HG03520 (cell line): Measurements from ENCODE around the gene PAFAH1B1.

Experiments
- ATAC-seq: cut with Tn5 transposase; IDR thresholded peaks from one replicate; pipeline ENCODE4 v1.9.1; 2021; ENCODE audit warnings: mild to moderate bottlenecking, moderate library complexity; ENCODE audit not compliant: unreplicated experiment

PAFAH1B1 gene

GRCh38 chr17:2701161-2701995, 107.9 kb downstream of the PAFAH1B1 start:
- ATAC-seq: no peak

DNA sequence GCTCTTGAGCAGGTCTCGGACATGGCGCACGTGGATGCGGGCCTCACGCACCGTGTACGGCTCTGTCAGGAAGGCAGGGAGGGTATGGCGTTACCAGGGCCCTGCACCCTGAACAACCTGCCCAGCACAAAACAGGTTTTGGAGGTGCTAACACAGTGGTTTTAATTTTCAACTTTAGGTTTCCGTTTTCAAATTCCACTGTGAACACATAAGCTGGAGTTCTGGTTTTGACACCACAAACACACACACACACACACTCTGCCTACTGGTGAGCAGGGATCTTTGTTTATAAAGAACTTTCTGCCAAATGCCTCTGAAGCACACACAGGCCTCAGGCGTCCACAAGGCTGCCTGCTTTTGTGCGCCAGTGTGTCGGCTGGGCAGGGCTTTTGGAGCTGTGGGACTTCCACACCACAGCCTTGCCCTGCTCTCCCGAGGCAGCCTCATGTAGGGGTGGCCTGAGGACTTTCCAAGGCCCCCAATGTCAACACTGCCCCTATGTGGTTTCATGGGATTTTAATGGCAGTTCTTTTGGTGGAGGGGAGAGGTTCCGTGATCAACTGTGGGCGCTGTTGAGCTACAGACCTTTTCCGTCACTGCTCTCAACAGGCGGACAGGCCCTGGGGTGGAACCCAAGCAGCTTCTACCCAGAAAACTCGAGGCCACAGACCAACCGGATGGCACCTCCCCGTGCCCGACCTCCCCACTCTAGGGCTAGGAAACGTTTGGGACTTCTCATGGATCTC, 108.7 kb downstream of the PAFAH1B1 start:
- ATAC-seq: no peak

GRCh38 chr17:2703181-2703580, 109.7 kb downstream of the PAFAH1B1 start:
- ATAC-seq: no peak

DNA sequence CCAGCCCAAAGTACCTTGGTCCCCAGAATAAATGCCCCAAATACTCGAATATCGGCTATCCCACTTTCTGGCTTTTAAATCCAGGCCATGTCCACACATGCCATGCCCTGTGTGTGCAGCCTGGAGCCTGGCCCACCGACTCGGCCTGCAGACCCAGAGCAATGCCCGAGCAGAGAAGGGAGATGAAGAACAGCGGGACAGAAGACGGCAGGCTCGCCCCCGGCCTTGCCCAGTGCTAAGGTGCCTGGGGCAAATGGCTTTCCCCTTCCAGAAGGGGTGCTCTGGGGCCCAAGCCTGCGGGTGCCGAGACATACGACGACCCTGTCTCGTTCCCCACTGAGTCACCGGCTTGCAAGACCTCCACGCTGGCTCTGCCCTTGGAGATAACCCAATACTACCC, 110.2 kb downstream of the PAFAH1B1 start:
- no peak for ATAC-seq

GRCh38 chr17:2704031-2704889, 110.8 kb downstream of the PAFAH1B1 start:
- no peak for ATAC-seq

- no peak for ATAC-seq
These were observed 111.4 kb downstream of the PAFAH1B1 start for GRCh38 chr17:2704890-2705248.

GRCh38 chr17:2705263-2705662, 111.8 kb downstream of the PAFAH1B1 start:
- ATAC-seq: no peak

GRCh38 chr17:2705888-2706795, 112.7 kb downstream of the PAFAH1B1 start:
- ATAC-seq: no peak

DNA sequence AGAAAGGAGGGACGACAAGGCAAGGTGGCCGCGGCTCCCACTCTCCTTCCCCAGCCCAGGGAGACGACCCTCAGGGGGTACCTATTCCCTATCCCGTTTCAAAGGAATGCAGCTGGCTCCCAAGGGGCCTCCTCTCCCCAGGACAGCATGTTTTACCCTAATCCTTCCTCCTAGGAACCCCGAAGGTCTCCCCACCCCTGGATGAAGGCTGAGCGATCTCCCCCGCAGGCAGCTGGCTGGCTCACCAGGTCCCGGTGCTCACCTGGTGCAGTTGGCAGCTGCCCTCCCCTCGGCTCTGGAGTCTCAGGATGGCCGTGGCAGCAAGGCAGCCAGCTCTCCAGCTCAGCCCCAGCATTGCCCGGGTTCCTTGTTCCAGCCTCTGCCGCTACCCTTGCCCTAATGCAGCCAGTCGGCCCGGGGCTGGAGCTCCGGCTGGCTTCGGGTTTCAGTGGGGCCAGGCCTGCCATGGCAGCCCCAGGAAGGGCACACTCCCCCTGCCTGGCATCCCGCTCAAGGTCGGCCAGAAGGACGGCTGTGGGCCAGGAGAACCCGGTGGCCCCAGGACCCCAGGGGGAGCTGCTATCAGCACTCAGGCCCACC, 113.6 kb downstream of the PAFAH1B1 start:
- ATAC-seq: no peak

GRCh38 chr17:2707721-2708584, 114.5 kb downstream of the PAFAH1B1 start:
- ATAC-seq: no peak

DNA sequence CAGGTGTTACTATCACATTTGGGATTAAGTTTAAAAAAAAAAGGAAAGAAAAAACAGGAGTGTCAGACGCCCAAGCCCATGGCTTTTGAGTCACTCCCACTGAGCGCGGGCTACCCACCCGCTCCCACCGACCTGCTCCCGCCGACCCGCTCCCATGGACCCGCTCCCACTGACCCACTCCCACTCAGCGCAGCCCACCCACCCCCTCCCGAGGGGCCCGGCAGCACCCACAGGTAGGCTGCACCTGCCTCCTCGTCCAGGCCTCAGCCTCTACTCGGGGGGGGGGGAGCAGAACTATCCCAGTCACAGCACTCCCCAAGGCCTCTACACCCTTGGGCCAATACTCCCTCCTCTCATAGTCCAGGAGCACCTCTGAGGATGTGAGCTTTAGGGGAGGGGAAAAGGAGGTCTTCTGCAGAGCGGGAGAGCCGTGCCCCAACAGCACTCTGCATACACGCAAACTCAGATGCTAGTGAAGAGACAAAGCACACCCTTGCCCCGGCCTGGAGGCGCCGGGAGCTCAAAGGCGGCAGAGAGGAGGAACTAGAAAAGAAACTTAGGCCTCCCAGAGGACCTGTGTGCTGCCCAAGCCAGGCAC, 115.2 kb downstream of the PAFAH1B1 start:
- no peak for ATAC-seq

- ATAC-seq: no peak
These were observed 115.8 kb downstream of the PAFAH1B1 start for GRCh38 chr17:2709183-2709661.

DNA sequence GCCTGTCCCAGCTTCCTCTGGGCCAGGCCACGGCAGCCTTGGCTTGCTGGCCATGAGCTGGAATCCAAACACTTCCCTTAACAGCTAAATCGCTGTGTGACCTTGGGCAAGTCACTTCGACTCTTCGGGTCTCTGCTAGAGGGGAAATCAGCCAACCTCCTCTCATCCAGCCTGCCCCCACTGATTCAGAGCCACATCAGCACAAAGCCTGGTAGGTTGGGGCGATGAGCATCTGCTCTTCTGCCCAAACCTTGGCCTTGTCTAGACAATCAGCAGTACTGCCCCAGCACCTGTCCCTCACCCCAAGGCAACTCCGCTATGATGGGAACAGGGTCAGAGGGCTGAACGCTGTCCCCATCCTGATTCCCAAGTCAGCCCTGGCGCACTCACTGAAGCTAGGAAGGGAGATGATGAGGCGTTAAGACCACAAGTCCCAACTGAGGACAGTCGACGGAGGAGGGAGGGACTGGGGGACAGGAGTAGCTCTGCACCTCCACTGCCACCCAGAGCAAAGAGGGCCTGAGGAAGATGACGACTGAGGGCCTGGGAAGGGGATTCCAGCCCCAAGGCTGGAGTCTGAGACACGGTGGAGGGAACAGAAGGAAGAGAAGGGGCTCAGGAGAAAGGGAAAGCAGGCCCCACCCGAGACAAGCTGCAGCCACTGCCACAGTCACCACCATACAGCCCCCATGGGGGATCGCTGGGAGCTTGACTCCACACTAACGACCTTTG, 116.8 kb downstream of the PAFAH1B1 start:
- peak; percentile 6 for ATAC-seq

DNA sequence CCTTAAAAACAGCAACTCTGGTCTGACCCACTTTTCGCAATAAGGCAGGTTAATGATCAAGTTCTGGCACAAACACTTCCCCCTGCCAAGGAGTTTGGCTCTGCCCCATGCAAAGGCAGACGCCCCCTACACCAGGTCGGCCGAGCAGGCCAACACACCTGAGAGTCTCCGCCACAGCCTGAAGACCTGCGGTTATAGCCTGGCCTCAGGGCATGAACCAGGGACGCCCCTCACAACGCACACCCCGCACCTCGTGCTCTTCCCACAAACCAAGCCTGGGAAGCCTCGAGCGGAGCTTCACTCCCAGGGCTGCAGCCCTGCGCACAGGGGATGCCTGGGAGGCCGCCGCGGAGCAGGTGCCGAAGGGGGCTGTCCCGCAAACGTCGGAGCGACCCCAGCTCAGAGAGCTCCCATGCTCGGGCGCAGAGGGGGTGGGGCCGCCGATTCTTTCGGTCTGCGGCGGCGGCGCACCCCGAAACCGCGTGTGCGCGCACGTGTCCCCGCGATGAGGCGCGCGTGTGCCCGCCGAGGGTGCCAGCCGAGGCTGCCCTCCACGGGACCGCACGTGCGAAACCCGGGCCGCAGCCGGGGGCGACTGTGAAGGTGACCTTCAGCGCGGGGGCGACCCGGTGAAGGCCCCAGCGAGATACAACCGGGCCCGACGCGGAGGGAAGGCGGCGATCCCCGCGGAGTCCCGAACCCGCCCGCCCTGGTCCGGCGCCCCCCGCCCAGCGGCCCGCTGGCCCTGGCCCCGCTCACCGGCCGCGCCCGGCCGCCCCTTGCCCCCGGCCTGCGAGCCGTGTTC, 117.6 kb downstream of the PAFAH1B1 start:
- peak; percentile 18 for ATAC-seq

DNA sequence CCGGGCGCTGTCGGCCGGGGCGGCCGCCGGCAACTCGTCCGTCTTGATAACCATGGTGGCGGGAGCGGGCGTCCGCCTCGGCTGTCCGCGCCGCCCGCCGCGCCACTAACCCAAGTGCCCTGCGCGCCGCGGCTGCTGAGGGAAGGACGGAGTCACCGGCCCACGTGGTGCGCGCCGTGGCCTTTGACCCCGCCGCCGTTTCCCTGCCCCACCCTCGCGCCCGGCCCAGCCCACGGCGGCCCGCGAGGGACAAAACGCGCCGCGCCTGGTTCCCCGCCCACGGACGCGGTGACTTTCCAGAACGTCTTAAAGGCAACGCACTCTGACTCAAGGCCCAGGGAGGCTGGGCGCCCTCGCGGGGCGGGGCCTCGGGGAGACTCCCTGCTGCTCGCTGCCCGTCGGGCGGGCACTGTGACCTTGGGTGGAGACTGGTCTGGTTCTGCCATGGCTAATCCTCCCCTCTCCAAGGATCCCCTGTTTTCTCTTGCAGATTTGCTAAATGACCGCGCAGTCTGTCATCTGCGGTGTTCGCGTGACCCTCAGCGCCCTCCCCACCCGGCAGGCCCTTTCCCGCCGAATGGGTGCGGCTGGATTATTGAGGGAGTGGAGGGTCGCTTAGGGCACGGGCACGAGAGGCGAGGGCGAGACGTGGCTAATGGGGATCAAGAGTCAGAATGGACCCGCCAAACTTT, 118.3 kb downstream of the PAFAH1B1 start, which contains the start of gene CLUH:
Gene CLUH (minus strand): TSS at position 157 of the 692 bp plus-strand sequence. CDS start 103 bp downstream, at position 54.
- peak; percentile 54 for ATAC-seq
